C4-2B (cell line): ENCODE results near the gene DNM3.

ENCODE experiments used
- H3K27ac ChIP-seq: fragments of 450-650 bp; 2 replicates; pipeline ENCODE4 v1.5.1; 2017
- CTCF ChIP-seq: fragments of 450-650 bp; conservative IDR thresholded peaks from 2 replicates; pipeline ENCODE4 v1.5.1; 2017; ENCODE audit warnings: mild to moderate bottlenecking
- ZFX ChIP-seq: fragments of 450-650 bp; IDR thresholded peaks from 2 replicates; pipeline ENCODE4 v1.6.1; 2017

Gene DNM3

GRCh38 chr1:172406968-172407367 lies 565.7 kb downstream of the DNM3 start:
- H3K27ac ChIP-seq = no peak overlapping the region
- TF ChIP-seq ZFX (no peak), CTCF (no peak)

GRCh38 chr1:172408958-172409357 lies 567.7 kb downstream of the DNM3 start:
- TF ChIP-seq CTCF (no peak), ZFX (no peak)

GRCh38 chr1:172410027-172410426 lies 568.7 kb downstream of the DNM3 start:
- H3K27ac ChIP-seq = no peak overlapping the region
- no peak for TF ChIP-seq ZFX

More at GRCh38 chr1:172408958-172409357, 567.7 kb downstream of the DNM3 start:
- no peak overlapping the region for H3K27ac ChIP-seq

- no peak for TF ChIP-seq ZFX
- TF ChIP-seq CTCF = no peak
- H3K27ac ChIP-seq = no peak overlapping the region
Observed at GRCh38 chr1:172411791-172412338, 570.6 kb downstream of the DNM3 start.

- H3K27ac ChIP-seq = no peak overlapping the region
- TF ChIP-seq ZFX (no peak), CTCF (no peak)
Observed at GRCh38 chr1:172414331-172414730, 573.0 kb downstream of the DNM3 start.

- no peak overlapping the region for H3K27ac ChIP-seq
- no peak for TF ChIP-seq CTCF
- TF ChIP-seq ZFX = no peak
Observed at GRCh38 chr1:172416496-172417035, 575.3 kb downstream of the DNM3 start.

- no peak for TF ChIP-seq ZFX
- H3K27ac ChIP-seq = no peak overlapping the region
Observed at GRCh38 chr1:172417557-172417956, 576.3 kb downstream of the DNM3 start.

GRCh38 chr1:172420385-172420784 lies 579.1 kb downstream of the DNM3 start, which contains the start of gene C1orf105:
C1orf105 (plus strand) TSS chr1:172420685; CDS start chr1:172420886, 201 bp downstream.
- no peak within 1 kb of the TSS for H3K27ac ChIP-seq
- no peak for TF ChIP-seq CTCF
- TF ChIP-seq ZFX = no peak
